NCI-H226 (cell line): ENCODE measurements around the gene NUP214.
"Not testable (repeated sequence)": the region's sequence is repeated elsewhere in the genome, so short reads cannot be mapped to it uniquely, and the experiment has no call there.

Source experiments
- DNase-seq: peaks from one replicate; pipeline ENCODE4 v3.0.0-alpha.2; 2015

Gene NUP214

GRCh38 chr9:131097126-131097947, 28.0 kb upstream of the NUP214 start:
- no peak for DNase-seq

GRCh38 chr9:131097948-131098278, 27.5 kb upstream of the NUP214 start:
- no peak for DNase-seq

- no peak for DNase-seq
Measured at GRCh38 chr9:131098391-131099101, 26.8 kb upstream of the NUP214 start.

- no peak for DNase-seq
Measured at GRCh38 chr9:131099102-131099606, 26.2 kb upstream of the NUP214 start.

- not testable (repeated sequence) for DNase-seq
Measured at GRCh38 chr9:131099845-131100244, 25.5 kb upstream of the NUP214 start.

GRCh38 chr9:131100445-131100844, 24.9 kb upstream of the NUP214 start:
- no peak for DNase-seq

GRCh38 chr9:131101207-131101964, 24.0 kb upstream of the NUP214 start:
- no peak for DNase-seq

GRCh38 chr9:131103024-131103423, 22.4 kb upstream of the NUP214 start:
- DNase-seq, result no peak

GRCh38 chr9:131103535-131103934, 21.9 kb upstream of the NUP214 start:
- DNase-seq, result no peak

GRCh38 chr9:131104016-131104740, 21.2 kb upstream of the NUP214 start:
- DNase-seq, result no peak

- DNase-seq, result no peak
Measured at GRCh38 chr9:131105952-131106351, 19.4 kb upstream of the NUP214 start.

GRCh38 chr9:131107760-131108159, 17.6 kb upstream of the NUP214 start:
- DNase-seq, result no peak

GRCh38 chr9:131111186-131111853, 14.1 kb upstream of the NUP214 start:
- DNase-seq, result no peak

- no peak for DNase-seq
Measured at GRCh38 chr9:131111854-131112311, 13.5 kb upstream of the NUP214 start.

GRCh38 chr9:131112374-131113154, 12.8 kb upstream of the NUP214 start:
- DNase-seq, result peak; percentile 12

GRCh38 chr9:131113655-131114054, 11.7 kb upstream of the NUP214 start:
- DNase-seq, result no peak

GRCh38 chr9:131114084-131114535, 11.3 kb upstream of the NUP214 start:
- DNase-seq, result no peak

- not testable (repeated sequence) for DNase-seq
Measured at GRCh38 chr9:131115360-131115742, 10.0 kb upstream of the NUP214 start.

- DNase-seq, result no peak
Measured at GRCh38 chr9:131116281-131117120, 8.9 kb upstream of the NUP214 start.

GRCh38 chr9:131117121-131117761, 8.1 kb upstream of the NUP214 start:
- DNase-seq, result no peak
